GM19099 (cell line): Measurements from ENCODE around the gene PANK4.

Experiments used
- POLR2A ChIP-seq: IDR thresholded peaks from 3 replicates; pipeline ENCODE4 v1.6.1; 2011; ENCODE audit warnings: low read depth; ENCODE audit not compliant: insufficient read length; ENCODE audit errors: extremely low read depth

PANK4 gene

DNA sequence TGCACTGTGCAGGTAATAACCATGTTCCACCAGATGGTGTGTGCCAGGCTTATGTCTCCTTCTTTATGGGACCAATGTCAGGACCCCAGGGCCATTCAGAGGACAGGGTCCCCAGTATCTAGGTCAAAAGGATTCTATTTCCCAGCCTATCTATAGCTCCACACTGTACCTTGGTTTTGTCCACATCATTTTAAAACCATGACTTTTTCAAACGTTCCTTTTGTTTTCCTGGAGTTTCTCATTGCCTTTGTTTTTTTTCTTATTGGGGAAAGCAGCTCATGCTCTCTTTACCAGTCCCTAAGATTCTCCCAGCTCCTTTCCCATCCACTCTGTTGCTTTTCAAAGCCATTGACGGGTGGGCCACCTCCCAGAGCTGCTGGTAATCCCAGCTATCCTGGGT lies 37.7 kb downstream of the PANK4 start:
- no peak for TF ChIP-seq POLR2A

DNA sequence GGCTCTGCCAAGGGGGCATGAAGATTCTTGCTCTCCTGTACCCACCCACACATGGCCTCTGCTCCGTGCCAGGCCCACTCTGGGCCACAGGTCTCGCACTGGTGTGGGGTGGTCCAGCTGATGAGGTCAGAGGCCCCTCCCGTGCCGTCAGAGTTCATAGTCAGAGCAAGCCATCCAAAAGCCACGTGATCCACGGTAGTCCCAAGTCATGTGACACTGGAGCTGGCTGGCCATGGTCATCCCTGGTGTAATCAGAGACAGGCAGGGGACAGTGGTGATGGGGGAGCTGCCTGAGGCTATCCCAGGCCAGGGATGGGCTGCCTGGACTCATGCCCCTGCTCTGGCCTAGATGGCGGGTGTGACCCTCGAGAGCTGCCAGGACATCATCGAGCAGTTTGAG lies 39.8 kb downstream of the PANK4 start:
- TF ChIP-seq POLR2A, result no peak

DNA sequence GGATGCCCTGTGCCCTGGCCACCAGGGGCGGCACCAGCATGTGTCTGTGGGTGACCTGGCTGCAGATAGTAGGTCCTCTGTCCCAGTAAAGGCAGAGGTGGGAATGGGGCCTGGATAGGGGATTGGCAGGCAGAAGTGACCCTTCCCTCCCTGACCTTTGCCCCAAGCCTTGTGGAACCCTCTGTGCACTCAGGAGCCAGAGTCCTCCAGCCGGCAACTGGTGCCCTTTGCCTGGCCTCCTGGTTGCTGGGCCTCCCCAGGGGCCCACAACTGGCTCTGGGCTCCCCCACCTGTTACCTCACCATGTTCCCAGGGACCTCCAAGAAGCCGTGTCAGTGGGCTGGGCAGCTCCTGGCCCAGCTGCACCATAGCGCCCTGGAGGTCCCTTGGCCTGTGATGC lies 40.4 kb downstream of the PANK4 start:
- TF ChIP-seq POLR2A, result no peak

DNA sequence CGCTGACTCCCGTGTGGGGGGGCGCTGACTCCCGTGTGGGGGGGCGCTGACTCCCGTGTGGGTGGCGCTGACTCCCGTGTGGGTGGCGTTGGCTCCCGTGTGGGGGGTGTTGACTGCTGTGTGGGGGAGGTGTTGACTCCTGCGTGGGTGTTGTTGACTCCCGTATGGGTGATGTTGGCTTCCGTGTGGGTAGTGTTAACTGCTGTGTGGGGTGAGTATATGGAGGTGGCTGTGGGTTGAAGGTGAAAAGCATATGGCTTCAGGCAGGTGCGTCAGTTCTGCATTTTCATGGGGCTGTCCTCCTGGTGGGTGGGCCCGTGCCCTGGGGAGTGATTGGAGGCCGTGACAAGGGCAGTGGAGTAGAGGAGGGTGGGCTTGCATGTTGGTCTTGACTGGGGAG lies 42.4 kb downstream of the PANK4 start:
- no peak for TF ChIP-seq POLR2A

DNA sequence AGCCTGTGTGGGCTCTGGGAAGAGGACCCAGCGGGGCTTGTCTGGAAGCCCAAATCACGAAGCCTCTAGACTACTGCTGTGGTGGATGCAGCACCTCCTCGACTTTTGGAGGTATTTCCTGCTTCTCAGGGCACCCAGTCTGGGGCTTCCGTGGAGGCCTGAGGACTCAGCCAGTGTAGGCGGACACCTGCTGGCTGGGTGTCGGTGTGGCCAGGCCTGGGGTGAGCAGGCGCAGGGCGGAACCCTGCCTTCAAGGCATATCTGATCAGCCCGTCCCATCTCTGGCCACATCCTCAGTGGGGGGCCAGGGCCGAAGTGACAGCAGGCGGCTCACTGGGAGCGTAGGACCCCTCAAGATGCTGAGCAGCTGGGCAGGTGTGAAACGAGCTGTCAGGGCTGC lies 43.4 kb downstream of the PANK4 start:
- no peak for TF ChIP-seq POLR2A

DNA sequence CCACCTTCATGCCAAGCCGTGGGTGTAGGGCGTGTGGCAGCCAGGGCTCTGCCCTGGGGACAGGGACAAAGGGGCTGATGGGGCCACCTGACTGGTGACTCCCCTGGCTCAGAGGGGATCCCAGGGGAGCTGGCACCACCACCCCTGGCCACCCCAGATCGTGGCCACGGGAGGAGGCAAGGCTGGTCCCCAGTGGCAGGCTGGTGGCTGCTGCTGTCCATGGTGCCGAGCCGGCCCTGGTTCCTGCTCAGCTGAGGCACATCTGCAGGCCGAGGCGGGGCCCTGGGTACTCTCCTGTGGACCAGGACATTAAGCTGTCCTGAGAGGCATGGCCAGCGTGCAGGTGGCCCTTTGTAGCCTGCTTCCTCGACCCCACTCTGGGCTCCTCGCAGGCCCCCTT lies 43.8 kb downstream of the PANK4 start:
- TF ChIP-seq POLR2A, result no peak

DNA sequence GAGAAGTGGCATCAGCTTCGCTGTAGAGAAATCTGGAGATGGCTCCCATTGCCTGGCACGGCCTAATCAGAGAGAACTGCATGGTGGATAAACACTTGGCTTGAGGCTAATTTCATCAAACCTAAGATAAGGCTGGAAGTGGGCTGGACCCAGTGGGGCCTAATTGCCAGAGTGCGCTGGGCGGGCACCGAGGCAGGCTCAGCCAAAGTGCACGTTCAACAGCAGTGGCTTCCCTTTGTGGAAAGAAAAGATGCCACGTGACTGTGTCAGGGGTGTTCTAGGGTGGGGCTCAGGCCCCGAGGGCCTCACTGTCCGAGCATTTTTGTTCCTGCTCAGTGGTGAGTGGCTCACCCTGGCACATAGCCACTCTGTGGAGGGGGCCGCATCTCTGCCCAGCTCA lies 44.5 kb downstream of the PANK4 start:
- TF ChIP-seq POLR2A, result no peak

DNA sequence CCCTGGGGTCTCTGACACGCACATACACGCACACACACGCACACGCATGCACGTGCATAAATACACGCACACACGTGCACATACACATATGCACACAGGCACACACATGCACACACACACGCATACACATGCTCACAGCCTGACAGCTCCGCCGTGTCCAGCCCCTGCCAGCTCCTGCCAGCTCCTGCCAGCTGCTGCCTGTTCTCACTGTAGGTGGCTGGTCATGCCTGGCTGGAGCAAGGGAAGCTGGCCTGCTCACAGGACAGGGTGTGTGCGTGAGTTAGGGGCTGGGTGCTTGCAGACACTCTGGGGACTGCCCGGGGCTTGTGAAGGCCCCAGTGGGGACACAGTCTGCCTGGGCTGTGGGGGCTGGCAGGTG lies 45.4 kb downstream of the PANK4 start:
- TF ChIP-seq POLR2A, result no peak

DNA sequence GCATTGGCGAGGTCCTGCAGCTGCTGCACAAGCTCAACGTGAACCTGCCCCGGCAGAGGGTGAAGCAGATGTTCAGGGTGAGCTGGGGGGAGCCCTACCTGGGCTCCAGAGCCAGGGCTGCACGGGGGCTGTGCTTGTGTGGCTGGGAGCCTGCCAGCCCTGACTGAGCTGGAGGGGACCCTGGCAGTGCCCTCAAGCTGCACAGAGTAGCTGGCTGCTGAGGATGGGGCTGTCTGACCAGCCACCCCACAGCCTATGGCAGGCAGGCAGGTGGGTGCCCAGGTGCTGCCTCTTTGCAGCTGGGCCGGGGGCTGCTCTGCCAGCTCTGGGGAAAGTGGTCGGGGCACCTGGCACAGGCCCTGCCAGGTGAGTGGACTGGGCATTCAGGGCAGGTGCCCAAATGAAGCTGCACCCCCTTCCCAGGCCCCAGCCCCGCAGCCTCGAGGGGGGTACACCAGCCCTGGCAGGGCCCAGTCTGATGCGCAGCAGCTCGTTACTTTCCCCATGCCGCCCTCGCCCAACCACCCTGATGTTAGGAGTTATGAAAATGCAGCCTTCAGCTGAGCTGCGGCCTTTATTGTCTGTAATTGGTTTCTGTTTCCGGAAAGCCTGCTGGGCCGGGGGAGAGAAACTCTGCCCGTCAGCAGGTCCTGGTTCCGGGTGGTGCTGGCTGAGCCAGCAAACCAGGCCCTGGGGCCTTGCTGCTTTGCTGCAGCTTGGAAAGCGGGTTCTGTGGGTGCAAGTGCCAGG lies 46.0 kb downstream of the PANK4 start:
- no peak for TF ChIP-seq POLR2A

DNA sequence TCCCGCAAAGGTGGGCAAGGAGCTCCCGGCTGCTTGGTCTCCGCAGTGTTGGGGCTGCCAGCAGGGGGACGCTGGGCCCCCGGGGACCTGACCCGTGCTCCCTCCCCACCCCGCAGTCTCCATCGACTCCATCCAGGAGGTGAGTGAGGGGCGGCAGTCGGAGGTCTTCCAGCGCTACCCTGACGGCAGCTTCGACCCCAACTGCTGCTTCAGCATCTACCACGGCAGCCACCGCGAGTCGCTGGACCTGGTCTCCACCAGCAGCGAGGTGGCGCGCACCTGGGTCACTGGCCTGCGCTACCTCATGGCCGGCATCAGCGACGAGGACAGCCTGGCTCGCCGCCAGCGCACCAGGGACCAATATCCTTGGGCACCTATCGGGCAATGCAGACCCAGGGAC lies 46.8 kb downstream of the PANK4 start:
- no peak for TF ChIP-seq POLR2A

DNA sequence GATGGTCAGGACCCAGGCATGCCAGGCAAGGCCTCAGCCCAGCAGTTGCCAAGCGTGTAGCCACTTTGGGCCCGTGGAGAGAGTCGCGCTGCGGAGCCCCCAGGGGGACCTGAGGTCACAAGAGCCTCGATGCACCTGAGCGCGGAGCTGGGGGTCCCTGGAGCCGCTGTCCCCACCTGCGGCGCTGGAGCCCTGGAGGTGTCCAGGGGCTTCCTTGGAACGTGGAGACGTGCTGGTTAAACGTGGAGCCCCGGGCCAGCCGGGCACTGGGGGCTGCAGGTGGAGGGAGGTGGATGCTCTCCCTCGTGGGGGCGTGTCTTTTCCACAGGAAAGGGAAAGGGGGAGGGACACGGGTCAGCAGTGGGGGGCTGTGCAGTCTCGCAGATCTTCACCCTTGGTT lies 47.2 kb downstream of the PANK4 start:
- TF ChIP-seq POLR2A, result no peak

DNA sequence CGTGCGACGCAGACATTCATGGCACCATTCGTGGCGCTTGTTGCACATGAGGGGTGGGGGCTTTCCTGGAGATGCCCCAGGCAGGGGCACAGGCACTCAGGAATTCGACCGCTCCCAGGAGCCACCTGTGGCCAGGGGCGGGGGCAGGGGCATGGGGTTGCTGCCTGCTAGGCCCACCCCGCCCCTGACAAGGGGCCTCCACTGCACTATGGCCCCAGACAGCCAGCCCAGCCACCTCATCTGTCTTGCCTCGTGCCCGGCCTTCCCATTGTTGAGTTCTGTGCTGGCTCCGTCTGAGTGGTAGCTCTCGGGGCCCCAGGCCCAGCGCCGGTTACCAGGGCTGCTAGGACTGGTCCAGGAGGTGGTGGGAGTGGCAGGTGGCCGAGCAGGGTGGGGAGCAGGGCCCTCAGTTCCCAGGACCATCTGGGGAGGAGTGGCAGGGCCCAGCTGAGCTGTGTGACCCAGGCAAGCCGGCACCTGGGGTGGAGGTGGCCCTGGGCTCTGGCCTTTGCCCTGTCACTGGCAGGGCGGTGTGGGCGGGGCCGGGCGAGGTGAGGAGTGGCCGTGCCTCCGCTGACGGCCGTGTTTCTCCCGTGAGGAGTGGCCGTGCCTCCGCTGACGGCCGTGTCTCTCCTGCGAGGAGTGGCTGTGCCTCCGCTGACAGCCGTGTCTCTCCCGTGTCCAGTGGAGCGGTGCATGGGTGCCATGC lies 48.5 kb downstream of the PANK4 start:
- TF ChIP-seq POLR2A, result no peak

DNA sequence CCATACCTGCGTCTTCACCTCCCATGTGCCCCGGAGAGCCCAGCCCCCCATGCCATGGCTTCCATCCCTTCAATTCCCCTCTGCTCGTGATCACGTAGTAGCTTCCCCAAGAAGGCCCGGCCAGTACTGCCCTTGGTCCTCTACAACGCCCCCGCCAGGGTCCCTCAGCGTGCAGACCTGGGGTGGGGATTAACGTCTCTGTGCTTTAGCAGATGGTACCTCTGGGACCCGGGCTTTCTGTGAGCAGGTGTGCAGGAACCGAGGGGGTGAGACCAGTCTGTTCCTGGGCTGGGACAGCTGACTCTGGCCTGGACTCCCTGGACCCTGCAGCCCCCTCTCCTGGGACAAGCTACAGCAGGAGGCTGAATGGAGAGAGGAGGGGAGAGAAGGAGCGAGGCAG lies 49.1 kb downstream of the PANK4 start:
- TF ChIP-seq POLR2A, result no peak

DNA sequence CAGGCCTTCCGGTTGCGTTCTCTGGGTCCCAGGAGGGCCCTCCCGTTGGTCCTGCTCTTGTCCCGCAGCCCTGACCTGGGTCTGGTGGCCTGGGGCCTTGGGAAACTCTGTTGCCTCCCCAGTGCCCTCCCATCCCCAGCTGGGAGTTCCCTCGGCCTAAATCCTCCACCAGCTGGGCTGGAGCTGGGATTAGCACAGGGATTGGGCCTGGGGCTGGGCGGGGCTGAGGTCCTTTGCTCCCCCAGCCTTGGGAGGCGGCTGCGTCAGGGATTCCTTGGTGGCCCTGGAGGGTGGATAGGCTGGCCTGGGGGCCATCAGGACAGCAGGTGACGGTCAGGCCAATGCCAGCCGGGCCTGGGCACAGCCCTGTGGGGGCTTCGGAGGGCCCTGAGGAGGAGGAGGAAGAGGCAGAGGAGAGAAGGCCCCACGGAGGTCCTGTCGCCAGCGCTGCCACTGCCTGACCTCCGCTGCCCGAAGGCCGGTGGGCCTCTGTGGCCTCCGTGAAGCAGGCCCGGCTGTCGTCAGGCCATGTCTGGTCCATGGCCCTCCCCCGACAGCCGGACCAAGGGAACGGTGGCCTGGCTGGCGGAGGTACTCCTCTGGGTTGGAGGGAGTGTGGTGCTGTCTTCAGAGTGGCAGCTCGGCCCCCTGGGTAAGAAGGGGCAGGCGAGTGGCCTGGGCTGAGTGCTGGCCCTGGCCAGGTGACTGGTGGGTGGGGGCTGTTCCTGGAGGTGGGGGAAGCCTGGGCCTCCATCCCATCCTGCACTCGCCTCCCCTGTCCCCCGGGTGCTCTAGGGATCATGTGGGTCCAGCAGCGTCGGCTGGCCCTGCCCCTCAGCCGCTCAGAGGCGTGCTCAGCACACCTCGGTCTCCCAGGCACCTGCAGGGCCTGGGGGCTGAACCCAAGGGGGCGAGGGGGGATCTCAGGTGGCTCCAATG lies 50.1 kb downstream of the PANK4 start, which contains the start of gene PLCH2:
PLCH2 (plus strand) TSS at position 229 of the 939 bp plus-strand sequence; CDS start at position 529, 300 bp downstream.
- no peak for TF ChIP-seq POLR2A

DNA sequence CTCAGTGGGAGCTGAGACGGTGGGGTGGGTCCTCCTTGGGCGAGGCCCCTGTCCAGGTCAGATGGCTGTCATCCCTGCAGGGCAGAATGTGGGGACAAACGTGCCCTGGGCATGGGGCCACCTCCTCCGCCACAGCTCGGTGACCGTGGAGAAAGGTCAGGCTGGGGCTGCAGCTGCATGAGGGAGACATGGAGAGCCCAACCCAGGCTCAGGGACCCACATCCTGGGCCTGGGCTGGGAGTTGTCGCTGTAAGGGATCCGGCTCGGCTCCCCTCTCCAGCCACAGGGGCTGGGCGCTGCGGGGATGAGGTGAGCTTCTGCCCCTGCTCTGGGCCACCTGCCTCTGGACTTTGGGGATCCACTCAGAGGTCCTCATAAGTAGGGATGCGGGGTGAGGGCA lies 50.8 kb downstream of the PANK4 start:
- TF ChIP-seq POLR2A, result no peak
